ENCODE data around the gene GPHB5. TPM values are rescaled to one million over a fixed set of nuclear protein-coding genes. Genes with fewer than 3 reads are reported as not detected.

GPHB5 gene
- total RNA-seq, 2 experiments from 2014 or later: not detected

DNA sequence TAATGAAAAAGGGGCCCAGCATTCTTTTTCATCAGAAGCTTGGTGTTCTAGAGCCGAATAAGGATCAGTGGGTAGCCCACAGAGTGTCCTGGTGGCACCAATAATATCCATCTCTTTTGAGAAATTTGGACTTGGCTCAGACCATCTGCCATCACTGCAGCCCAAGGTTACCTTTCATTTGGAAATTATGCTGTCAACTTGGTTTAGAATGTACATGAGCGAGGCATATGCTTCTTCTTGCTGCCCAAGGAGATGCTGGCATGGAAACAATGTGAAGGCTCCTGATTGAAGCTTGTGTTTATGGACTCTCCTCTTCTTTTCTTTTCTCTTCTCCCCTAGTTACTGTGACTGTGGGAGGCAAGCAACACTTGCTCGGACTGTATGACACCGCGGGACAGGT, 50.0 kb downstream of the GPHB5 start:
- DNase-seq (no peak), ATAC-seq (ENCODE audit: poor library complexity) (no peak)
- Mint-ChIP-seq H3K9me3 (peaks cover 2% of the 10 kb centered on the region), H3K4me3 (no peak overlapping the region), H3K27ac (no peak overlapping the region), H3K27me3 (peaks cover 32% of the 10 kb centered on the region), H3K4me1 (ENCODE audit: low read depth) (no peaks in the 10 kb centered on the region), H3K36me3 (ENCODE audit: low read depth) (no peaks in the 10 kb centered on the region)
- Histone ChIP-seq H3K27ac (ENCODE audit: low read depth in 1 of 2, low read length in 2 of 2) (no peak overlapping the region), H3K4me3 (ENCODE audit: low read length) (no peak overlapping the region), H3K4me1 (ENCODE audit: insufficient read depth, low read length) (no peaks in the 10 kb centered on the region), H3K27me3 (ENCODE audit: control insufficient read depth in 1 of 2, insufficient read depth in 2 of 2, low read length in 2 of 2) (peaks cover 7 to 11% of the 10 kb centered on the region in 2 experiments), H3K9me3 (ENCODE audit: control insufficient read depth in 1 of 2, insufficient read depth in 1 of 2, low read length in 2 of 2) (no peaks in the 10 kb centered on the region), H3K36me3 (ENCODE audit: insufficient read depth, low read length) (no peaks in the 10 kb centered on the region)
- TF ChIP-seq, protein P1, sequence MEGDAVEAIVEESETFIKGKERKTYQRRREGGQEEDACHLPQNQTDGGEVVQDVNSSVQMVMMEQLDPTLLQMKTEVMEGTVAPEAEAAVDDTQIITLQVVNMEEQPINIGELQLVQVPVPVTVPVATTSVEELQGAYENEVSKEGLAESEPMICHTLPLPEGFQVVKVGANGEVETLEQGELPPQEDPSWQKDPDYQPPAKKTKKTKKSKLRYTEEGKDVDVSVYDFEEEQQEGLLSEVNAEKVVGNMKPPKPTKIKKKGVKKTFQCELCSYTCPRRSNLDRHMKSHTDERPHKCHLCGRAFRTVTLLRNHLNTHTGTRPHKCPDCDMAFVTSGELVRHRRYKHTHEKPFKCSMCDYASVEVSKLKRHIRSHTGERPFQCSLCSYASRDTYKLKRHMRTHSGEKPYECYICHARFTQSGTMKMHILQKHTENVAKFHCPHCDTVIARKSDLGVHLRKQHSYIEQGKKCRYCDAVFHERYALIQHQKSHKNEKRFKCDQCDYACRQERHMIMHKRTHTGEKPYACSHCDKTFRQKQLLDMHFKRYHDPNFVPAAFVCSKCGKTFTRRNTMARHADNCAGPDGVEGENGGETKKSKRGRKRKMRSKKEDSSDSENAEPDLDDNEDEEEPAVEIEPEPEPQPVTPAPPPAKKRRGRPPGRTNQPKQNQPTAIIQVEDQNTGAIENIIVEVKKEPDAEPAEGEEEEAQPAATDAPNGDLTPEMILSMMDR (IDR thresholded peaks at IDR 0.05): no peak
- intact Hi-C loops (cut with DNase I, micrococcal nuclease): no loop called here
- POLR2A ChIA-PET: no interaction called here
- CTCF ChIA-PET: no interaction called here

GRCh38 chr14:63267171-63267570, 51.6 kb downstream of the GPHB5 start:
- H3K9me3 Mint-ChIP-seq: peaks cover 2% of the 10 kb centered on the region
- Histone ChIP-seq H3K9me3 (ENCODE audit: control insufficient read depth in 1 of 2, insufficient read depth in 1 of 2, low read length in 2 of 2) (no peaks in the 10 kb centered on the region), H3K27me3 (ENCODE audit: control insufficient read depth in 1 of 2, insufficient read depth in 2 of 2, low read length in 2 of 2) (peaks cover 7 to 11% of the 10 kb centered on the region in 2 experiments), H3K4me1 (ENCODE audit: insufficient read depth, low read length) (no peaks in the 10 kb centered on the region), H3K4me3 (ENCODE audit: low read length) (no peak overlapping the region), H3K27ac (ENCODE audit: low read depth in 1 of 2, low read length in 2 of 2) (no peak overlapping the region), H3K36me3 (ENCODE audit: insufficient read depth, low read length) (no peaks in the 10 kb centered on the region)
- ChIA-PET POLR2A (no interaction called here), CTCF (no interaction called here)
- peaks cover 33% of the 10 kb centered on the region for H3K27me3 Mint-ChIP-seq
- H3K4me3 Mint-ChIP-seq: no peak overlapping the region
- H3K36me3 Mint-ChIP-seq (ENCODE audit: low read depth): no peaks in the 10 kb centered on the region
- intact Hi-C loops (cut with DNase I, micrococcal nuclease): no loop called here
- ATAC-seq (ENCODE audit: poor library complexity) (no peak), DNase-seq (no peak)
- TF ChIP-seq, protein P1 (IDR thresholded peaks at IDR 0.05): no peak
- no peak overlapping the region for H3K27ac Mint-ChIP-seq
- H3K4me1 Mint-ChIP-seq (ENCODE audit: low read depth): no peaks in the 10 kb centered on the region

GRCh38 chr14:63266106-63266505, 52.6 kb downstream of the GPHB5 start:
- peaks cover 7 to 11% of the 10 kb centered on the region in 2 experiments for H3K27me3 ChIP-seq (ENCODE audit: control insufficient read depth in 1 of 2, insufficient read depth in 2 of 2, low read length in 2 of 2)
- intact Hi-C loops (cut with DNase I, micrococcal nuclease): no loop called here
- H3K4me3 ChIP-seq (ENCODE audit: low read length): no peak overlapping the region
- H3K9me3 ChIP-seq (ENCODE audit: control insufficient read depth in 1 of 2, insufficient read depth in 1 of 2, low read length in 2 of 2): no peaks in the 10 kb centered on the region
- H3K4me1 ChIP-seq (ENCODE audit: insufficient read depth, low read length): no peaks in the 10 kb centered on the region
- Mint-ChIP-seq H3K4me3 (no peak overlapping the region), H3K36me3 (ENCODE audit: low read depth) (no peaks in the 10 kb centered on the region), H3K27ac (no peak overlapping the region), H3K9me3 (peaks cover 2% of the 10 kb centered on the region), H3K27me3 (peaks cover 39% of the 10 kb centered on the region), H3K4me1 (ENCODE audit: low read depth) (no peaks in the 10 kb centered on the region)
- CTCF ChIA-PET: no interaction called here
- H3K36me3 ChIP-seq (ENCODE audit: insufficient read depth, low read length): no peaks in the 10 kb centered on the region
- TF ChIP-seq, protein P1 (IDR thresholded peaks at IDR 0.05): no peak
- DNase-seq (no peak), ATAC-seq (ENCODE audit: poor library complexity) (no peak)
- H3K27ac ChIP-seq (ENCODE audit: low read depth in 1 of 2, low read length in 2 of 2): no peak overlapping the region
- POLR2A ChIA-PET: no interaction called here

Other genes with a start within 250 kb of the GPHB5 start
- not detected for gene RHOJ, start 114.5 kb downstream of the GPHB5 start, total RNA-seq
- gene PPP2R5E, start 224.4 kb upstream of the GPHB5 start, total RNA-seq: 10 to 100 TPM; 31.2 to 32.3 TPM